Measurements from ENCODE around the gene CFAP45.

DNA sequence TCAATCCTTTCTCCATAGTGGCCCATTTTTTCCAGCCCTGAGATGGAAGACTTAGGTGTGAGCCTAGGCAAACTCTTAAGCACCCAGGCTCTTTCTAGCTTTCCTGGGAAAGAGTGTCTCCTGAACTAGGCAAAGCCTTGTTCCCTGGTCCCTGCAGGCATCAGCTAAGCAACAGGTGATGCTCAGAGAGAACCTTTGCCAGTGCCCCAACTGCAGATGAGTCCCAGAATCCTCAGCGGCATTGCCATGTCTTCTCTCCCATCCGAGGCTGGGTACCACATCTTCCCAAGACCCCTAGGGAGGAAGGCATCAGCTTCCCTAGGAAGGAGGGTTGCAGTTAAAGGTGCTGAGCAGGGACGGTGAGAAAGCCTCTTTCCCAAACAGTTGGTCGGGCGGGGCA, 29.3 kb downstream of the CFAP45 start:
- TF ChIP-seq POLR2AphosphoS5 (IDR thresholded peaks at IDR 0.05; ENCODE audit: low read depth, low read length): no peak
- TF ChIP-seq POLR2A (IDR thresholded peaks at IDR 0.05; ENCODE audit: low read depth, low read length): no peak
- TF ChIP-seq TAF1 (IDR thresholded peaks at IDR 0.05; ENCODE audit: borderline replicate concordance, low read depth, low read length): no peak

Data from GM12892 (cell line).